Activated T-cell treated with anti-CD3 and anti-CD28 coated beads for 48 hours (primary cell): ENCODE measurements around the gene FGF7.
"Not testable (repeated sequence)": the region's sequence is repeated elsewhere in the genome, so short reads cannot be mapped to it uniquely, and the experiment has no call there.

Source experiments
- DNase-seq: peaks from one replicate; pipeline ENCODE4 v3.0.0-alpha.2; 2020; ENCODE audit warnings: low read depth

Gene FGF7

GRCh38 chr15:49423021-49423420 lies at the start of gene FGF7:
FGF7 (plus strand) TSS chr15:49423242; CDS start chr15:49424298, 1,056 bp downstream.
- DNase-seq, result no peak

- DNase-seq, result no peak
These were observed 43.0 kb upstream of the FGF7 start for GRCh38 chr15:49379996-49380395.

GRCh38 chr15:49380912-49381311 lies 42.1 kb upstream of the FGF7 start:
- no peak for DNase-seq

DNA sequence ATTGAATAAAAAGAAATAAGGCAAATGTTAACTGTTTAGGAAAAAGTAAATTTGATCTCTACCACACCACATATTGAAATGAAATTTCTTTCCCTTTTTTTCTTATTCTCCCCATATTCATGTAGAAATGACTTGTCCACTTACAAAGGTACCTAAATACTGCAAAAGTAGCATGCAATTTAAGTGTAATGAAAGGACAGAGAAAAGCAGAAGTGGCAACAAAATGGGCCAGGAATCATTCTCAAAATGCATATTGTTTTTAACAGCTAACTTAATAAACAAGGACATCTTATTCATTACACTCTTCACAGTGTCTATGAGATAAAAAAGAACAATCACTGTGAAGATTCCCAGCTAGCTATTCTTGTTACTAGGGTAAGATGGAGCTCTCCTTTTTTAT lies 40.6 kb upstream of the FGF7 start:
- no peak for DNase-seq

GRCh38 chr15:49383266-49383665 lies 39.8 kb upstream of the FGF7 start:
- no peak for DNase-seq

DNA sequence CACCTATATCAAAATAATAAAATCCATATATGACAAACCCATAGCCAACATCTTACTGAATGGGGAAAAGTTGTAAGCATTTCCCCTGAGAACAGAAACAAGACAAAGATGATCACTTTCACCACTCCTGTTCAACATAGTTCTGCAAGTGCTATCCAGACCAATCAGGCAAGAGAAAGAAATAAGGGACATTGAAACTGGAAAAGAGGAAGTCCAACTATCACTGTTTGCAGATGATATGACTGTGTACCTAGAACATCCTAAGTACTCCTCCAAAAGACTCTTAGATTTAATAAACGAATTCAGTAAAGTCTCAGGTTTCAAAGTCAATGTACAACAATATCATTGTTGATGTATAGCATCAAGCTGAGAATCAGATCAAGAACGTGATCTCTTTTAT lies 35.6 kb upstream of the FGF7 start:
- DNase-seq, result no peak

DNA sequence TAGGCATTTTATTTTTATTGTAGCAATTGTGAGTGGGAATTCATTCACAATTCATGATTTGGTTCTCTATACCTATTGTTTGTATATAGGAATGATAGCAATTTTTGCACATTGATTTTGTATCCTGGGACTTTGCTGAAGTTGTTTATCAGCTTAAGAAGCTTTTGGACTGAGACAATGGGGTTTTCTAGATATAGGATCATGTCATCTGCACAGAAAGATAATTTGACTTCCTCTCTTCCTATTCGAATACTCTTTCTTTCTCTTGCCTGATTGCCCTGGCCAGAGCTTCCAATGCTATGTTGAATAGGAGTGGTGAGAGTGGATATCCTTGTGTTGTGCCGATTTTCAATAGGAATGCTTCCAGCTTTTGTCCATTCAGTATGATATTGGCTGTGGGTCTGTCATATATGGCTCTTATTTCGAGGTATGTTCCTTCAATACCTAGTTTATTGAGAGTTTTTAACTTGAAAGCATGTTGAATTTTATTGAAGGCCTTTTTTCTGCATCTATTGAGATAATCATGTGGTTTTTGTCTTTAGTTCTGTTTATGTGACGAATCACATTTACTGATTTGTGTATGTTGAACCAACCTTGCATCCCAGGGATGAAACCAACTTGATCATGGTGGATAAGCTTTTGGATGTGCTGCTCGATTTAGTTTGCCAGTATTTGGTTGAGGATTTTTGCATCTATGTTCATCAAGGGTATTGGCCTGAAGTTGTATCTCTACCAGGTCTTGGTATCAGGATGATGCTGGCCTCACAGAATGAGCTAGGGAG lies 20.3 kb upstream of the FGF7 start:
- DNase-seq, result not testable (repeated sequence)

GRCh38 chr15:49406352-49407118 lies 16.5 kb upstream of the FGF7 start:
- no peak for DNase-seq

GRCh38 chr15:49410641-49411040 lies 12.4 kb upstream of the FGF7 start:
- DNase-seq, result no peak

GRCh38 chr15:49412797-49413196 lies 10.2 kb upstream of the FGF7 start:
- no peak for DNase-seq

GRCh38 chr15:49415149-49415548 lies 7.9 kb upstream of the FGF7 start:
- DNase-seq, result no peak

DNA sequence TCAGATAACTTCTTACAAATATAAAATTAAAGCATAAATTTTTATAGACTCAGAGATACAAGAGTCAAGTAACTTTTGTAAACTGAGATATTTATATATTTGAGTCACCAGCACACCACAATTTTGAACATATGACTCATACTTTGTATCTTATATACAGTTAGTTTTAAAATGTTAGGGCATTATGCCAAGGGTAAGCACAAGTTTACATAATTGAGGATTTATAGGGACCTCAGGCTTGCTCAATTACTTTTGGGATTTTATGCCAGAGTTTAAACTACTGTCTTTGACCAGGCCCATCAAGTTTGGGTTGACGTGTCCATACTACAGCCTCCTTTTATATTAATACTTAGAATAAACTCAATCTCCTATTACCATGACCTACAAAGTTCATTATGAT lies 7.4 kb upstream of the FGF7 start:
- no peak for DNase-seq

GRCh38 chr15:49418811-49419210 lies 4.2 kb upstream of the FGF7 start:
- DNase-seq, result no peak

GRCh38 chr15:49421991-49422390 lies 1.1 kb upstream of the FGF7 start:
- peak; percentile 10 for DNase-seq

DNA sequence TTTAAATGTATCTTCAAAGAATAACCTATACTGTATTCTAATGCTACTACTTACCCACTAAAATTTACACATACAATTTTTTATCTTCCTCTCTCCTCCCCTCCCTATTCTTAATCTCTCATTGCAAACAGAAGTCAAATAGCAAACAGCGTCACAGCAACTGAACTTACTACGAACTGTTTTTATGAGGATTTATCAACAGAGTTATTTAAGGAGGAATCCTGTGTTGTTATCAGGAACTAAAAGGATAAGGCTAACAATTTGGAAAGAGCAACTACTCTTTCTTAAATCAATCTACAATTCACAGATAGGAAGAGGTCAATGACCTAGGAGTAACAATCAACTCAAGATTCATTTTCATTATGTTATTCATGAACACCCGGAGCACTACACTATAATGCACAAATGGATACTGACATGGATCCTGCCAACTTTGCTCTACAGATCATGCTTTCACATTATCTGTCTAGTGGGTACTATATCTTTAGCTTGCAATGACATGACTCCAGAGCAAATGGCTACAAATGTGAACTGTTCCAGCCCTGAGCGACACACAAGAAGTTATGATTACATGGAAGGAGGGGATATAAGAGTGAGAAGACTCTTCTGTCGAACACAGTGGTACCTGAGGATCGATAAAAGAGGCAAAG lies 984 bp downstream of the FGF7 start:
- no peak for DNase-seq

GRCh38 chr15:49424954-49425353 lies 1.9 kb downstream of the FGF7 start:
- no peak for DNase-seq

GRCh38 chr15:49427372-49427771 lies 4.3 kb downstream of the FGF7 start:
- no peak for DNase-seq

DNA sequence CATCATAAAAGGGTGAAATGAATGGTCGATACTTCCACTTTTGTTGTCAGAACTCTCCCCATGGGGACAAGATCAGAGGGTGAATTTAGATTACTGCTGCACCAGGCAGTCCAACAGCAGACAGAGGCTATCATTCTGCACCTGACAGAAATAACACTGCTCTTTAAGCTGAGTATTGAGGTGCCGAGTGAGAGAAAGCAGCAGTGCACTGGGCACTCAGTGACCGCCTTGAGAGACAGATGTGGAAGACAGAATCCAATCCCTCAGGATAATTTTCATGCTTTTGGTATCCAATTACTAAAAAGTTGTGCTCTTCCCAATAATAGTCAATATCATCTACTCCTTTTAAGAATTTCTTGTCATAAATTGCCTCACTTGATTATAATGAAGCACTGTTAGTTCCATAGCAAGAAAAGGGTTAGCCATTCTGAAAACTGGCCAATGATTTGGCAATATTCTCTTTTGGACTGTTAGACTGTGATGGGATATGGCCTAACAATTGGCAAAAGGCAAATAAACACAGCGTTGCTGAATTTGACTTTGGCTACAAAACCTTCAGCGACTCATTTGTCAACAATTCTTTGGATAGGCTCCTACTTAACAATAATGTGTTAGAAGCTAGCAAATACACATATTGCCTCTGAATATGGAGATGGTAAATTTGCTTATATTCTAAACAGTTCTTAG lies 5.5 kb downstream of the FGF7 start:
- no peak for DNase-seq

- DNase-seq, result no peak
These were observed 7.0 kb downstream of the FGF7 start for GRCh38 chr15:49430046-49430445.

- no peak for DNase-seq
These were observed 12.1 kb downstream of the FGF7 start for GRCh38 chr15:49435174-49435573.

DNA sequence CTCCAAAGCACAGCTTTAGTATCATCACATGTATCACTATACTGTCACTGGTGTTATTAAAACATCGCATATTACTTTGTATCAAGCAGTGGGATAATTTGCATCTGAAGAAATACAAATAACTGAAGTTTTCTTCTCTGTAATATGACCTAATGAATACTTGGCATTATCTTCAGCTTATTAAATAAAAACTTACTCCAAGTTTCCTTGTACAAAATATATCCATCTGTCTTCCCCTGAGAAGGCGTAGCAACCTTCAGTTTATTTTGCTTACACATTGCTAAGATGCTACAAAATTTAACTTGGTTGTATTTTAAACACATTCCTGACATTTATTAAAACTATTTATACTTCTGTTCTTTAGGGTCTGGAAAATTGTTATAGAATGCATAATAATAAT lies 13.7 kb downstream of the FGF7 start:
- no peak for DNase-seq

DNA sequence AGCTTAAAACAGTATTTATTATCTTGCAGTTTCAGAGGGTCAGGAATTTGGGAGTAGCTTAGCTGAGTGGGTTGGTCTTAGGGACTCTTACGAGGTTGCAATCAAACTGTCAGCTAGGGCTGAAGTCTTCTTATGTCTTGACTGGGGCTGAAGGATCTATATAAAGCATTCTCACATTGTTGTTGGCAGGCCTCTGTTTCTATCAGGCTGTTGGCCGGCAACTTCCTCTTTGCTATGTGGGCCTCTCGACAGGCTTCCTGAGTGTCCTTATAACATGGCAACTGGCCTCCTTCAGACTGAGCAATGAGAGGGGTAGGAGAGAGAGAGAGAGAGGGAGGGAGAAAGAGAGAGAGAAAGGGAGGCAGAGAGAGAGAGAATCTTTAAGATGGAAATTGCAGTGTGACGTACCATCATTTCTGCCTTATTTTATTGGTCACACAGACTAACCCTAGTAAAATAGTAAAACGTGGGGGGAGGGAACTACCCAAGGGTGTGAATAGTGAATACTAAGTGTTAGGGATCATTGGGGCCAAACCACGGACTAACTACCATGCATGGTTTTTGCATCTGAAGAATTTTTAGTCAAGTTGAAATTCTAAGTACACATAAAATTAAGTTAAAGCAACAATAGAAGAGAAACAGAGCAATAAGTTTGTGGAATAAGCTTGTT lies 16.1 kb downstream of the FGF7 start:
- DNase-seq, result no peak
